Muscle of back (tissue), 11 donors: ENCODE measurements around the gene AKAP8. TPM values are rescaled to one million over a fixed set of nuclear protein-coding genes. Genes with fewer than 3 reads are reported as not detected.

Experiments
- DNase-seq, 3 donors: peaks; one replicate each; pipeline versions ENCODE4 v3.0.0 to v3.0.0-alpha.2; 2013
- polyA plus RNA-seq, 10 donors: library from polyadenylated mRNA; unstranded; fragments of 120-200 nt; gene quantifications; one replicate each; pipeline ENCODE4 v1.2.1, GENCODE V29; 2013; ENCODE audit not compliant: insufficient read length in 10 of 10

The AKAP8 gene
- polyA plus RNA-seq, 10 donors, result 15.7 to 21.8 (median 18.8) TPM

GRCh38 chr19:15332311-15332996 lies 47.1 kb downstream of the AKAP8 start, which contains the start of gene BRD4:
TSS of gene BRD4 (minus strand) at chr19:15332539. CDS start at chr19:15273099, 59,440 bp downstream.
- peak; percentile 59 to 86 (median 81) for DNase-seq

- peak in 2 of 3 donors; percentile 52 to 77 for DNase-seq
These were observed 47.9 kb downstream of the AKAP8 start for GRCh38 chr19:15331419-15332310.

- DNase-seq, result peak in 1 of 3 donors; percentile 40
These were observed 48.7 kb downstream of the AKAP8 start for GRCh38 chr19:15330801-15331418.

GRCh38 chr19:15328312-15328711 lies 51.3 kb downstream of the AKAP8 start:
- DNase-seq, result no peak

GRCh38 chr19:15324791-15325519 lies 54.6 kb downstream of the AKAP8 start:
- no peak for DNase-seq

- DNase-seq, result no peak
These were observed 55.9 kb downstream of the AKAP8 start for GRCh38 chr19:15323496-15324235.

- no peak for DNase-seq
These were observed 57.8 kb downstream of the AKAP8 start for GRCh38 chr19:15321739-15322138.

GRCh38 chr19:15320116-15320515 lies 59.5 kb downstream of the AKAP8 start:
- peak; percentile 45 to 71 (median 59) for DNase-seq

GRCh38 chr19:15318241-15318691 lies 61.3 kb downstream of the AKAP8 start:
- DNase-seq, result no peak

GRCh38 chr19:15317392-15318071 lies 62.1 kb downstream of the AKAP8 start:
- DNase-seq, result no peak

- no peak for DNase-seq
These were observed 63.1 kb downstream of the AKAP8 start for GRCh38 chr19:15316498-15316897.

GRCh38 chr19:15315101-15315500 lies 64.5 kb downstream of the AKAP8 start:
- no peak for DNase-seq

GRCh38 chr19:15313649-15314279 lies 65.8 kb downstream of the AKAP8 start:
- no peak for DNase-seq

GRCh38 chr19:15307169-15307568 lies 72.4 kb downstream of the AKAP8 start:
- DNase-seq, result no peak

- DNase-seq, result no peak
These were observed 73.8 kb downstream of the AKAP8 start for GRCh38 chr19:15305582-15306334.

GRCh38 chr19:15304140-15304705 lies 75.4 kb downstream of the AKAP8 start:
- DNase-seq, result peak in 2 of 3 donors; percentile 47 to 72
